GM18505 (cell line): ENCODE results near the gene SLC17A9.

ENCODE experiments used
- ATAC-seq: cut with Tn5 transposase; IDR thresholded peaks from one replicate; pipeline ENCODE4 v1.9.1; 2021; ENCODE audit not compliant: unreplicated experiment
- POLR2A ChIP-seq: IDR thresholded peaks from 4 replicates; pipeline ENCODE4 v1.6.1; 2011; ENCODE audit warnings: borderline replicate concordance; ENCODE audit not compliant: insufficient read depth, insufficient read length; ENCODE audit errors: extremely low read depth

Gene SLC17A9

GRCh38 chr20:62969179-62969760 is 16.8 kb downstream of the SLC17A9 start:
- TF ChIP-seq POLR2A, result no peak
- no peak for ATAC-seq

- TF ChIP-seq POLR2A, result no peak
- ATAC-seq, result no peak
Measured at GRCh38 chr20:62969939-62970306, 17.4 kb downstream of the SLC17A9 start.

GRCh38 chr20:62970307-62971210 is 18.1 kb downstream of the SLC17A9 start:
- ATAC-seq, result no peak

GRCh38 chr20:62971211-62971949 is 18.9 kb downstream of the SLC17A9 start:
- TF ChIP-seq POLR2A, result no peak
- no peak for ATAC-seq

More at GRCh38 chr20:62970307-62971210, 18.1 kb downstream of the SLC17A9 start:
- TF ChIP-seq POLR2A, result no peak

- ATAC-seq, result peak; percentile 77
- TF ChIP-seq POLR2A, result no peak
Measured at GRCh38 chr20:62971950-62972844, 19.7 kb downstream of the SLC17A9 start.

GRCh38 chr20:62972845-62973745 is 20.6 kb downstream of the SLC17A9 start:
- no peak for ATAC-seq
- TF ChIP-seq POLR2A, result no peak

- TF ChIP-seq POLR2A, result no peak
- no peak for ATAC-seq
Measured at GRCh38 chr20:62975251-62975760, 22.8 kb downstream of the SLC17A9 start.

- ATAC-seq, result no peak
- TF ChIP-seq POLR2A, result no peak
Measured at GRCh38 chr20:62975812-62976508, 23.5 kb downstream of the SLC17A9 start.

GRCh38 chr20:62976886-62977285 is 24.4 kb downstream of the SLC17A9 start:
- ATAC-seq, result no peak
- no peak for TF ChIP-seq POLR2A

GRCh38 chr20:62977613-62978560 is 25.4 kb downstream of the SLC17A9 start:
- TF ChIP-seq POLR2A, result peak; percentile 64
- ATAC-seq, result peak; percentile 63
